ENCODE measurements around the gene LDLRAD2. TPM values are rescaled to one million over a fixed set of nuclear protein-coding genes. Genes with fewer than 3 reads are reported as not detected.

LDLRAD2 gene
- total and polyA plus RNA-seq, 2 of the 8 experiments (the other 6 are each of a cell fraction or from before 2014, with no cell fraction given): 0.48 to 0.74 TPM

- Histone ChIP-seq H3K23me2 (ENCODE audit: low read depth, low read length) (no peaks in the 10 kb centered on the region), H2BK120ac (replicated peaks; ENCODE audit: low read depth, low read length) (no peak overlapping the region), H2BK5ac (ENCODE audit: low read depth, low read length) (peak overlapping the region; percentile 71), H4K20me1 (replicated peaks in 1 of 2; ENCODE audit: control insufficient read depth in 1 of 2, insufficient read depth in 2 of 2, low read length in 2 of 2) (peaks cover 0 to 5% of the 10 kb centered on the region in 2 experiments), H4K91ac (replicated peaks; ENCODE audit: insufficient read length, low read length) (no peak overlapping the region), H3K27ac (ENCODE audit: low read depth, low read length) (no peak overlapping the region), H3K23ac (ENCODE audit: insufficient read length) (no peak overlapping the region), H3K27me3 (replicated peaks in 1 of 4; ENCODE audit: control insufficient read depth in 3 of 4, extremely low read depth in 1 of 4, insufficient read depth in 3 of 4, low read length in 3 of 4) (no peaks in the 10 kb centered on the region), H3K4me1 (replicated peaks in 1 of 4; ENCODE audit: control insufficient read depth in 3 of 4, insufficient read depth in 4 of 4, low read length in 3 of 4) (peaks cover 7 to 13% (median 9%) of the 10 kb centered on the region in 4 experiments; a peak in 6 of 7 replicates), H3K56ac (replicated peaks; ENCODE audit: insufficient read length, low read depth, low read length) (no peak overlapping the region), H3K4me2 (ENCODE audit: insufficient read depth in 1 of 2, low read depth in 2 of 2, low read length in 2 of 2) (0 out of 4 replicates have a peak overlapping the region, but pooled peaks of 1 of the 2 experiments have one; percentile 29), H2BK12ac (ENCODE audit: low read depth, low read length) (0 out of 2 replicates have a peak overlapping the region, but pooled peaks have one; percentile 68), H4K8ac (ENCODE audit: extremely low read depth, insufficient read depth, low read length) (no peak overlapping the region), H2AK5ac (ENCODE audit: low read depth, low read length) (peak overlapping the region; percentile 60; the same call in 1 of the 2 replicates), H3K4me3 (ENCODE audit: extremely low read depth in 1 of 4, insufficient read depth in 2 of 4, low read depth in 3 of 4, low read length in 4 of 4) (0 out of 8 replicates have a peak overlapping the region, but pooled peaks of 2 of the 4 experiments have one; percentile 1 to 3), H3K14ac (ENCODE audit: insufficient read length) (no peak overlapping the region), H2BK15ac (ENCODE audit: low read length) (peak overlapping the region; percentile 81; the same call in 1 of the 2 replicates), H3K4ac (replicated peaks; ENCODE audit: insufficient read length, low read depth, low read length) (peak overlapping the region; percentile 13), H3K9me3 (ENCODE audit: insufficient read depth in 2 of 2, low read depth in 1 of 2, low read length in 1 of 2) (no peaks in the 10 kb centered on the region), H3K36me3 (ENCODE audit: control insufficient read depth in 2 of 4, insufficient read depth in 4 of 4, low read length in 3 of 4) (peaks cover 5 to 29% (median 23%) of the 10 kb centered on the region in 4 experiments), H2AFZ (ENCODE audit: low read length) (no peak overlapping the region), H3K79me1 (ENCODE audit: low read depth, low read length) (no peaks in the 10 kb centered on the region; the same call in 1 of the 2 replicates), H3K18ac (ENCODE audit: extremely low read depth, low read length) (0 out of 2 replicates have a peak overlapping the region, but pooled peaks have one; percentile 24), H4K5ac (ENCODE audit: insufficient read length, low read depth, low read length) (no peak overlapping the region), H3K9ac (replicated peaks in 1 of 4; ENCODE audit: extremely low read depth in 1 of 4, low read depth in 3 of 4, low read length in 3 of 4) (no peak overlapping the region; a peak in 2 of 7 replicates), H2BK20ac (ENCODE audit: low read length) (0 out of 2 replicates have a peak overlapping the region, but pooled peaks have one; percentile 32), H3K79me2 (ENCODE audit: control insufficient read depth in 1 of 2, insufficient read depth in 2 of 2, low read length in 2 of 2) (no peaks in the 10 kb centered on the region)
- CTCF ChIA-PET (ENCODE audit: partially characterized antibody): interaction anchor here (0.6 to 2.0 kb wide), 16 partner anchors 11 to 1076 kb away, joined by 3 to 7 read pairs (median 4); no protein-coding TSS in a partner anchor
- 54% methylated on average over 11 of the region's 11 CpGs; no CpG with 5 or more reads in 1 of the 2 experiments for WGBS, 2 experiments (ENCODE audit: extremely low coverage in 1 of 2, insufficient coverage in 1 of 2, insufficient read length in 1 of 2, insufficient replicate concordance in 2 of 2, low coverage in 1 of 2, low lambda C conversion rate in 2 of 2, missing lambda C conversion rate in 1 of 2)
- FAIRE-seq (peak; percentile 58), DNase-seq (ENCODE audit: low read depth in 1 of 2, low spot score in 2 of 2) (peak; percentile 27 to 63)
- POLR2A ChIA-PET (ENCODE audit: partially characterized antibody): interaction anchor here (0.9 to 1.4 kb wide), 4 partner anchors 17 to 100 kb away, joined by 3 to 5 read pairs (median 4); no protein-coding TSS in a partner anchor
- TF ChIP-seq YY1 (IDR thresholded peaks at IDR 0.05; ENCODE audit: low read depth, low read length) (0 out of 2 replicates have a peak, but pooled peaks have one; percentile 10), TEAD4 (IDR thresholded peaks at IDR 0.05; ENCODE audit: low read depth, low read length) (no peak), SP1 (IDR thresholded peaks at IDR 0.05; ENCODE audit: low read depth, low read length) (peak; percentile 56; the same call in 1 of the 2 replicates), CBX5 (IDR thresholded peaks at IDR 0.05; ENCODE audit: low read depth, low read length) (no peak), RFX5 (IDR thresholded peaks at IDR 0.05; ENCODE audit: borderline replicate concordance, low read depth, low read length) (no peak), BRCA1 (IDR thresholded peaks at IDR 0.05; ENCODE audit: low read depth, low read length) (no peak), CTBP2 (IDR thresholded peaks at IDR 0.05; ENCODE audit: borderline replicate concordance, insufficient read depth, insufficient read length, low read length) (no peak), MAFK (IDR thresholded peaks at IDR 0.05; ENCODE audit: low read depth, low read length) (no peak), POU5F1 (IDR thresholded peaks at IDR 0.05; ENCODE audit: low read depth, low read length) (no peak)
Measured at GRCh38 chr1:21865943-21866706, 54.1 kb downstream of the LDLRAD2 start.

Measured in H1 (cell line).